Neural cell (in vitro differentiated cells): ENCODE results near the gene SLC26A3. TPM values are rescaled to one million over a fixed set of nuclear protein-coding genes. Genes with fewer than 3 reads are reported as not detected.

Experiments
- H2AFZ ChIP-seq: fragments of 200-600, 300-800 bp; sonication (generic), shearing (Covaris generic); 2 replicates; pipeline ENCODE4 v1.6.0; 2014; ENCODE audit warnings: low read depth, mild to moderate bottlenecking, antibody characterized with exemption, low read length, moderate library complexity
- H3F3A ChIP-seq: fragments of 200-600 bp; shearing (Covaris generic); 2 replicates; pipeline ENCODE4 v1.6.1; 2016; ENCODE audit warnings: mild to moderate bottlenecking, moderate library complexity, mixed read lengths, antibody characterized with exemption, low read length; ENCODE audit not compliant: insufficient read depth, poor library complexity, severe bottlenecking
- H3K27ac ChIP-seq: fragments of 200-600, 300-800 bp; sonication (generic), shearing (Covaris generic); 2 replicates; pipeline ENCODE4 v1.5.1; 2014; ENCODE audit warnings: mild to moderate bottlenecking, low read length, moderate library complexity
- H3K27me3 ChIP-seq: fragments of 300-800, 200-600 bp; sonication (generic), shearing (Covaris generic); 2 replicates; pipeline ENCODE4 v1.6.0; 2014; ENCODE audit warnings: mild to moderate bottlenecking, low read depth, low read length, moderate library complexity; ENCODE audit not compliant: insufficient read depth
- H3K36me3 ChIP-seq: fragments of 300-800, 200-600 bp; sonication (generic), shearing (Covaris generic); 2 replicates; pipeline ENCODE4 v1.5.1; 2014; ENCODE audit warnings: mild to moderate bottlenecking, antibody characterized with exemption, low read length, moderate library complexity; ENCODE audit not compliant: insufficient read depth
- H3K4me2 ChIP-seq: fragments of 300-800, 200-600 bp; sonication (generic), shearing (Covaris generic); 2 replicates; pipeline ENCODE4 v1.6.0; 2014; ENCODE audit warnings: mild to moderate bottlenecking, low read length
- H3K4me3 ChIP-seq: fragments of 300-800, 200-600 bp; sonication (generic), shearing (Covaris generic); 2 replicates; pipeline ENCODE4 v1.5.1; 2014; ENCODE audit warnings: mild to moderate bottlenecking, low read length, moderate library complexity
- H3K79me2 ChIP-seq: fragments of 200-600 bp; shearing (Covaris generic); replicated peaks from 2 replicates; pipeline ENCODE4 v1.6.0; 2014; ENCODE audit warnings: mild to moderate bottlenecking, low read length, moderate library complexity; ENCODE audit not compliant: insufficient read depth
- H3K9ac ChIP-seq: fragments of 300-800, 200-600 bp; sonication (generic), shearing (Covaris generic); 2 replicates; pipeline ENCODE4 v1.6.1; 2016; ENCODE audit warnings: mild to moderate bottlenecking, low read length, mixed read lengths
- H3K9me2 ChIP-seq: fragments of 200-600 bp; shearing (Covaris generic); 2 replicates; pipeline ENCODE4 v1.6.1; 2016; ENCODE audit warnings: mild to moderate bottlenecking, low read length, mixed read lengths; ENCODE audit not compliant: insufficient read depth
- H3K9me3 ChIP-seq: fragments of 200-600, 300-800 bp; sonication (generic), shearing (Covaris generic); 2 replicates; pipeline ENCODE4 v1.6.1; 2016; ENCODE audit warnings: mild to moderate bottlenecking, mixed run types, low read length, moderate library complexity, mixed read lengths
- H4K20me1 ChIP-seq: fragments of 200-600 bp; shearing (Covaris generic); 2 replicates; pipeline ENCODE4 v1.6.1; 2016; ENCODE audit warnings: mild to moderate bottlenecking, mixed run types; ENCODE audit not compliant: insufficient read depth
- EP300 ChIP-seq: fragments of 450-650 bp; conservative IDR thresholded peaks from 2 replicates; pipeline ENCODE4 v1.6.1; 2014; ENCODE audit warnings: antibody characterized with exemption, mild to moderate bottlenecking, moderate library complexity; ENCODE audit not compliant: poor library complexity, severe bottlenecking
- EZH2 ChIP-seq: fragments of 200-600, 300-800 bp; shearing (Covaris generic), sonication (generic); IDR thresholded peaks from 2 replicates; pipeline ENCODE4 v1.6.1; 2014; ENCODE audit warnings: antibody characterized with exemption, low read length, borderline replicate concordance, mild to moderate bottlenecking; ENCODE audit not compliant: insufficient read depth, poor library complexity, severe bottlenecking
- MXI1 ChIP-seq: fragments of 450-650 bp; conservative IDR thresholded peaks from 2 replicates; pipeline ENCODE4 v1.6.1; 2014; ENCODE audit warnings: antibody characterized with exemption, mild to moderate bottlenecking; ENCODE audit not compliant: poor library complexity, severe bottlenecking
- POLR2AphosphoS5 ChIP-seq: IDR thresholded peaks from 2 replicates; pipeline ENCODE4 v1.6.1; 2012
- RAD21 ChIP-seq: fragments of 450-650 bp; conservative IDR thresholded peaks from 2 replicates; pipeline ENCODE4 v1.6.1; 2014; ENCODE audit warnings: antibody characterized with exemption, mild to moderate bottlenecking, moderate library complexity
- SMC3 ChIP-seq: fragments of 450-650 bp; conservative IDR thresholded peaks from 2 replicates; pipeline ENCODE4 v1.6.1; 2014; ENCODE audit warnings: antibody characterized with exemption, mild to moderate bottlenecking, moderate library complexity; ENCODE audit not compliant: poor library complexity
- TAF1 ChIP-seq: IDR thresholded peaks from 2 replicates; pipeline ENCODE4 v1.6.1; 2012; ENCODE audit warnings: low read depth
- polyA plus RNA-seq: library from polyadenylated mRNA; depleted of rRNA; stranded (reverse); fragments of >200 nt; gene quantifications from 2 replicates; pipeline ENCODE4 v1.2.3, GENCODE V29; 2014
- TF ChIP-seq, protein P1 (sequence below): IDR thresholded peaks from 2 replicates; pipeline ENCODE4 v1.6.1; 2012; ENCODE audit warnings: borderline replicate concordance
- TF ChIP-seq, protein P2 (sequence below): fragments of 450-650 bp; IDR thresholded peaks from 2 replicates; pipeline ENCODE4 v1.5.1; 2014; ENCODE audit warnings: antibody characterized with exemption, mild to moderate bottlenecking, moderate library complexity; ENCODE audit not compliant: poor library complexity, severe bottlenecking

SLC26A3 gene
- polyA plus RNA-seq, 1 donor from 2014 or later, result not detected

DNA sequence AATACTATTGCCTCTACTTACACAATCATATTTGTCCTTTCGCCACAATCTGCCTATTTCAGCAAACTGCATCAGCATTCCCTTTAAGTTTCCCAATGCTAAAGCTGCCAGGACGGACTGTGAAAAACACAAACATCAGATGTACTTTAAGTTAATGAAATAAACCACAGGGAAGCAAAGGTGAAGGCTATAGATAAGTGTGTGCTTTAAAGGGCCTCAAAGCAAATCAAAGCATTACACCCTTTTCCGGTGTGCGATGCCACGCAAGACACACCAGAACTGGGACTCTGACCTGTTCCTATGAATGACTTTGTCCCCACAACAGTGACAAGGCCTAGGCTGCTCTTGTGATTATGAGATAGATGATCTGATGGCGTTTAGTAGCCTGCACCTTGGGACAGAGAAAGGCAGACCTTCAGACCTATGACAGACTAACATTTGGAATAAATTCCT, 23.4 kb downstream of the SLC26A3 start:
- Histone ChIP-seq H3K4me3 (no peak overlapping the region), H3K27ac (no peak overlapping the region), H3K4me2 (no peak overlapping the region), H3K9ac (no peak overlapping the region), H3F3A (no peaks in the 10 kb centered on the region), H3K9me2 (no peaks in the 10 kb centered on the region), H2AFZ (no peak overlapping the region), H4K20me1 (no peaks in the 10 kb centered on the region), H3K79me2 (no peaks in the 10 kb centered on the region), H3K27me3 (no peaks in the 10 kb centered on the region), H3K9me3 (no peaks in the 10 kb centered on the region), H3K36me3 (no peaks in the 10 kb centered on the region)
- TF ChIP-seq EZH2, result no peak
- TF ChIP-seq SMC3, result no peak
- TF ChIP-seq, protein P1, sequence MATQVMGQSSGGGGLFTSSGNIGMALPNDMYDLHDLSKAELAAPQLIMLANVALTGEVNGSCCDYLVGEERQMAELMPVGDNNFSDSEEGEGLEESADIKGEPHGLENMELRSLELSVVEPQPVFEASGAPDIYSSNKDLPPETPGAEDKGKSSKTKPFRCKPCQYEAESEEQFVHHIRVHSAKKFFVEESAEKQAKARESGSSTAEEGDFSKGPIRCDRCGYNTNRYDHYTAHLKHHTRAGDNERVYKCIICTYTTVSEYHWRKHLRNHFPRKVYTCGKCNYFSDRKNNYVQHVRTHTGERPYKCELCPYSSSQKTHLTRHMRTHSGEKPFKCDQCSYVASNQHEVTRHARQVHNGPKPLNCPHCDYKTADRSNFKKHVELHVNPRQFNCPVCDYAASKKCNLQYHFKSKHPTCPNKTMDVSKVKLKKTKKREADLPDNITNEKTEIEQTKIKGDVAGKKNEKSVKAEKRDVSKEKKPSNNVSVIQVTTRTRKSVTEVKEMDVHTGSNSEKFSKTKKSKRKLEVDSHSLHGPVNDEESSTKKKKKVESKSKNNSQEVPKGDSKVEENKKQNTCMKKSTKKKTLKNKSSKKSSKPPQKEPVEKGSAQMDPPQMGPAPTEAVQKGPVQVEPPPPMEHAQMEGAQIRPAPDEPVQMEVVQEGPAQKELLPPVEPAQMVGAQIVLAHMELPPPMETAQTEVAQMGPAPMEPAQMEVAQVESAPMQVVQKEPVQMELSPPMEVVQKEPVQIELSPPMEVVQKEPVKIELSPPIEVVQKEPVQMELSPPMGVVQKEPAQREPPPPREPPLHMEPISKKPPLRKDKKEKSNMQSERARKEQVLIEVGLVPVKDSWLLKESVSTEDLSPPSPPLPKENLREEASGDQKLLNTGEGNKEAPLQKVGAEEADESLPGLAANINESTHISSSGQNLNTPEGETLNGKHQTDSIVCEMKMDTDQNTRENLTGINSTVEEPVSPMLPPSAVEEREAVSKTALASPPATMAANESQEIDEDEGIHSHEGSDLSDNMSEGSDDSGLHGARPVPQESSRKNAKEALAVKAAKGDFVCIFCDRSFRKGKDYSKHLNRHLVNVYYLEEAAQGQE, result no peak
- TF ChIP-seq POLR2AphosphoS5, result no peak
- TF ChIP-seq EP300, result no peak
- TF ChIP-seq TAF1, result no peak
- TF ChIP-seq, protein P2, sequence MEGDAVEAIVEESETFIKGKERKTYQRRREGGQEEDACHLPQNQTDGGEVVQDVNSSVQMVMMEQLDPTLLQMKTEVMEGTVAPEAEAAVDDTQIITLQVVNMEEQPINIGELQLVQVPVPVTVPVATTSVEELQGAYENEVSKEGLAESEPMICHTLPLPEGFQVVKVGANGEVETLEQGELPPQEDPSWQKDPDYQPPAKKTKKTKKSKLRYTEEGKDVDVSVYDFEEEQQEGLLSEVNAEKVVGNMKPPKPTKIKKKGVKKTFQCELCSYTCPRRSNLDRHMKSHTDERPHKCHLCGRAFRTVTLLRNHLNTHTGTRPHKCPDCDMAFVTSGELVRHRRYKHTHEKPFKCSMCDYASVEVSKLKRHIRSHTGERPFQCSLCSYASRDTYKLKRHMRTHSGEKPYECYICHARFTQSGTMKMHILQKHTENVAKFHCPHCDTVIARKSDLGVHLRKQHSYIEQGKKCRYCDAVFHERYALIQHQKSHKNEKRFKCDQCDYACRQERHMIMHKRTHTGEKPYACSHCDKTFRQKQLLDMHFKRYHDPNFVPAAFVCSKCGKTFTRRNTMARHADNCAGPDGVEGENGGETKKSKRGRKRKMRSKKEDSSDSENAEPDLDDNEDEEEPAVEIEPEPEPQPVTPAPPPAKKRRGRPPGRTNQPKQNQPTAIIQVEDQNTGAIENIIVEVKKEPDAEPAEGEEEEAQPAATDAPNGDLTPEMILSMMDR, result no peak
- TF ChIP-seq RAD21, result no peak
- no peak for TF ChIP-seq MXI1

- Histone ChIP-seq H4K20me1 (no peaks in the 10 kb centered on the region), H3K9me3 (no peaks in the 10 kb centered on the region), H3K27ac (no peak overlapping the region), H3K9ac (no peak overlapping the region), H3K27me3 (no peaks in the 10 kb centered on the region), H3K36me3 (no peaks in the 10 kb centered on the region), H3K9me2 (no peaks in the 10 kb centered on the region), H3F3A (no peaks in the 10 kb centered on the region), H3K79me2 (no peaks in the 10 kb centered on the region), H2AFZ (no peak overlapping the region), H3K4me3 (no peak overlapping the region), H3K4me2 (no peak overlapping the region)
- TF ChIP-seq MXI1 (no peak), EZH2 (no peak), POLR2AphosphoS5 (no peak), TAF1 (no peak), EP300 (no peak), RAD21 (no peak), SMC3 (no peak)
- TF ChIP-seq, protein P1, result no peak
- TF ChIP-seq, protein P2, result no peak
These were observed 24.7 kb downstream of the SLC26A3 start for GRCh38 chr7:107778283-107778682.
